ENCODE data around the gene C10orf62.

C10orf62 gene

DNA sequence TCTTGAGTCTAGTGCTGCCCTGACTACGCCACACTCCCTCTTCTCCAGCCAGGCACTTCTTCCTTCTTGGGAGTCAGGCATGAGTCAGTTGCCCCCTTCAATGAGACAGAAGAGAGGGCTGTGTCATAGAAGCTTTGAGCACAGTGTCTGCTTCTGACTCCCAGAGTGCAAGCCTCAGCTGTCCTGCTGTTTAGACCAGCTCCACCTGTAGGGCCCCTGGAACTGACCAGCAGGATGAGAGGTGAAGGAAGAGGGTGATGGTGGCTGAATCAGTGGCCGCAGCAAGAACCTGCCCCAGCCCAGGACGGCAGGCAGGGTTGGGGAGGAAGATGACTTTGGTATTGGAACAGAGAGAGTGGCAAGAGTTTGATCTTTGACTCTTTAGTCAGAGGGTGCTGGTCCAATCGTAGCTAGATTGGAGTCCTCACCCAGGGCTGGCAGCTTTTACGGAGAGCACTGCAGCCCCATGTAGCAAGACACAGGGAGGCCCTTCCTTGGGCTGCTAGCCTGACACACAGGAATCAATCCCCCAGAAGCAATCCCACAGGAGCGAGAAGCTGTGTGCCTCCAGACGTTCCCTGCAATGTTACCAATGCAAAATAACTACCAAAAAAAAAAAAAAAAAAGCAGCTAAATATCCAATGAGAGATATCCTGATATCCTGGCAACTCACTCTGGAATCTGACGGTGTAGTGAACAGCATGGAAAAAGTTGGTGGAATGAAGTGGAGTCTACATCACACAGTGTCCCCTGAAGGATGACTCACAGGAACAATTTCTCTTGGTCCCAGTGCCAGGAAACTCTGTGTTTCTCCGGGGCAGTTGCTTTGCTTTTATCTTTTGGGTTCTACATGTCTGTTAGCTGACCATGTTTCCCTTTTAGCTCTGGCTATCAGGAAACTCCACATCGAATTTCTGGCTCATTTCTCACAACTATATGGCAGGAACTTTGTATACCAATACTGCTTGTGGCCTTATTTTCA is 6.9 kb downstream of the C10orf62 start:
- Histone ChIP-seq H2BK5ac (ENCODE audit: low read length) (no peak overlapping the region), H2AFZ (ENCODE audit: low read length) (peak overlapping the region; percentile 75), H3K4me2 (ENCODE audit: insufficient read depth, low read length, poor library complexity, severe bottlenecking) (no peak overlapping the region), H3K79me1 (ENCODE audit: low read depth, low read length) (no peaks in the 10 kb centered on the region), H3K23ac (ENCODE audit: low read depth, low read length, poor library complexity) (no peak overlapping the region), H3K36me3 (replicated peaks in 1 of 2; ENCODE audit: control insufficient read depth in 2 of 2, insufficient read depth in 2 of 2, low read length in 2 of 2) (no peaks in the 10 kb centered on the region), H3K4ac (ENCODE audit: low read length) (no peak overlapping the region), H4K91ac (ENCODE audit: low read depth, low read length, poor library complexity) (no peak overlapping the region), H4K8ac (ENCODE audit: low read depth, low read length) (no peak overlapping the region), H2BK15ac (ENCODE audit: low read length) (no peak overlapping the region), H3K9me3 (replicated peaks in 1 of 2; ENCODE audit: control insufficient read depth in 2 of 2, insufficient read depth in 1 of 2, low read depth in 1 of 2, low read length in 2 of 2) (no peaks in the 10 kb centered on the region), H3K18ac (ENCODE audit: low read length) (no peak overlapping the region), H3K27ac (replicated peaks; ENCODE audit: low read length) (no peak overlapping the region), H3K27me3 (ENCODE audit: control insufficient read depth in 3 of 3, insufficient read depth in 3 of 3, low read depth in 1 of 3, low read length in 3 of 3) (no peaks in the 10 kb centered on the region), H3K9ac (ENCODE audit: low read depth, low read length, poor library complexity) (no peak overlapping the region), H2AK5ac (ENCODE audit: low read depth, low read length) (no peak overlapping the region), H2BK120ac (ENCODE audit: low read depth, low read length) (no peak overlapping the region), H3K4me3 (ENCODE audit: low read length in 2 of 2) (no peak overlapping the region), H3K4me1 (ENCODE audit: control insufficient read depth in 2 of 2, insufficient read depth in 1 of 2, low read depth in 1 of 2, low read length in 2 of 2) (peaks cover 2 to 3% of the 10 kb centered on the region in 2 donors), H2BK12ac (ENCODE audit: low read length) (peak overlapping the region; percentile 24), H3K14ac (ENCODE audit: low read length) (no peak overlapping the region)
- DNase-seq (ENCODE audit: low spot score): no peak
- WGBS, 2 donors (ENCODE audit: extremely low coverage in 2 of 2, insufficient read length in 2 of 2, insufficient replicate concordance in 1 of 2): no CpG with 5 or more reads among the region's 10 CpGs

DNA sequence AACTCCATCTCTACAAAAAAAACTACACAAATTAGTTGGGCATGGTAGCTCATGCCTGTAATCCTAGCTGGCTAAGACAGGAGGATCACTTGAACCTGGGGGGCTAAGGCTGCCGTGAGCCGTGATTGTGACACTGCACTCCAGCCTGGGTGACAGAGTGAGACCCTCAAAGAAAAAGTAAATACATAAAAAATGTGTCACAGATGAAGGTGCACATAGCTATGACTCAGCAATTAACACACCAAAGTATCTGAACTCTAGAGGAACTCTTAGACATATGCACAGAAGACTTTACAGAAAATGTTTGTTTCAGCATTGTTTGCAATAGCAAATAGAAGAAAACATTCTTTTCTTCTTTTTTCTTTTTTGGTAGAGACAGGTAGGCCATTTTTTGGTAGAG is 8.3 kb downstream of the C10orf62 start:
- Histone ChIP-seq H3K27me3 (ENCODE audit: control insufficient read depth in 3 of 3, insufficient read depth in 3 of 3, low read depth in 1 of 3, low read length in 3 of 3) (no peaks in the 10 kb centered on the region), H4K91ac (ENCODE audit: low read depth, low read length, poor library complexity) (no peak overlapping the region), H2BK15ac (ENCODE audit: low read length) (no peak overlapping the region), H3K18ac (ENCODE audit: low read length) (no peak overlapping the region), H4K8ac (ENCODE audit: low read depth, low read length) (no peak overlapping the region), H3K14ac (ENCODE audit: low read length) (no peak overlapping the region), H3K23ac (ENCODE audit: low read depth, low read length, poor library complexity) (no peak overlapping the region), H3K9me3 (replicated peaks in 1 of 2; ENCODE audit: control insufficient read depth in 2 of 2, insufficient read depth in 1 of 2, low read depth in 1 of 2, low read length in 2 of 2) (no peaks in the 10 kb centered on the region), H3K36me3 (replicated peaks in 1 of 2; ENCODE audit: control insufficient read depth in 2 of 2, insufficient read depth in 2 of 2, low read length in 2 of 2) (no peaks in the 10 kb centered on the region), H2BK12ac (ENCODE audit: low read length) (no peak overlapping the region), H3K4me1 (ENCODE audit: control insufficient read depth in 2 of 2, insufficient read depth in 1 of 2, low read depth in 1 of 2, low read length in 2 of 2) (peaks cover 2 to 5% of the 10 kb centered on the region in 2 donors), H2AK5ac (ENCODE audit: low read depth, low read length) (no peak overlapping the region), H3K4me2 (ENCODE audit: insufficient read depth, low read length, poor library complexity, severe bottlenecking) (no peak overlapping the region), H3K79me1 (ENCODE audit: low read depth, low read length) (no peaks in the 10 kb centered on the region), H3K9ac (ENCODE audit: low read depth, low read length, poor library complexity) (no peak overlapping the region), H2AFZ (ENCODE audit: low read length) (no peak overlapping the region), H3K27ac (replicated peaks; ENCODE audit: low read length) (no peak overlapping the region), H3K4ac (ENCODE audit: low read length) (no peak overlapping the region), H3K4me3 (ENCODE audit: low read length in 2 of 2) (no peak overlapping the region), H2BK120ac (ENCODE audit: low read depth, low read length) (no peak overlapping the region), H2BK5ac (ENCODE audit: low read length) (no peak overlapping the region)
- no peak for DNase-seq (ENCODE audit: low spot score)
- WGBS, 2 donors (ENCODE audit: extremely low coverage in 2 of 2, insufficient read length in 2 of 2, insufficient replicate concordance in 1 of 2): no CpG with 5 or more reads among the region's 2 CpGs

DNA sequence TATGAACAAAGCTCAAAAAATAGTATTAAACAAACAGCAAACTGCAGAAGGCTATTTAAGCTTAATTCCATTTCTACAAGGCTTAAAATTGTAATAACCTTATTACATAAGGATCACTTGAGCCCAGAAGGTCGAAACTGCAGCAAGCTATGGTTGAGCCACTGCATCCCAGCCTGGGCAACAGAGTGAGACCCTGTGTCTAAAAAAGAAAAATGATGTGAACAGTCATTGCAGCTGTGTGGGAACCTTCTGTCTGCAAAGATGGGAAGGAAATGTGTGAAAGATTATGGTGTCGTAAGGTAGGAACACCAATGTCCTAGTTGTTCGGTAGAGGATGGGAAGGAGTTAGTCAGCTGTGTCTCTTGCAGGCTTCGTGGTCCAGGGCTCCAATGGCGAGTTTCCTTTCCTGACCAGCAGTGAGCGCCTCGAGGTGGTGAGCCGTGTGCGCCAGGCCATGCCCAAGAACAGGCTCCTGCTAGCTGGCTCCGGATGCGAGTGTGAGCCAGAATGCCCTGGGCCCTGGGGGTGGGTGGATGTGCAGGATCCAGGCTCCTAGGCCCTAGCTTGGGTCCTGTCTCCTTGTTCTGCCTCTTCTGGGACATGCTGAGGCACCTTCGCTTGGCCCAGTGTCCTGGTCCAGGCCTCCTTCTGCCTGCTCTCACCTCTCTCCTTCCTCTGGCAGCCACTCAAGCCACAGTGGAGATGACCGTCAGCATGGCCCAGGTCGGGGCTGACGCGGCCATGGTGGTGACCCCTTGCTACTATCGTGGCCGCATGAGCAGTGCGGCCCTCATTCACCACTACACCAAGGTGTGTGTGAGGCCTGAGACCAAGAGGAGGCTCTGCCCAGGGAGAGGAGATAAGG is 9.1 kb downstream of the C10orf62 start:
- peak overlapping the region; percentile 10 for H3K4ac ChIP-seq (ENCODE audit: low read length)
- H3K9ac ChIP-seq (ENCODE audit: low read depth, low read length, poor library complexity): no peak overlapping the region
- no peak overlapping the region for H4K91ac ChIP-seq (ENCODE audit: low read depth, low read length, poor library complexity)
- H2AFZ ChIP-seq (ENCODE audit: low read length): no peak overlapping the region
- no peak overlapping the region for H2BK12ac ChIP-seq (ENCODE audit: low read length)
- H3K4me1 ChIP-seq (ENCODE audit: control insufficient read depth in 2 of 2, insufficient read depth in 1 of 2, low read depth in 1 of 2, low read length in 2 of 2): peaks cover 2 to 5% of the 10 kb centered on the region in 2 donors
- H3K36me3 ChIP-seq (replicated peaks in 1 of 2; ENCODE audit: control insufficient read depth in 2 of 2, insufficient read depth in 2 of 2, low read length in 2 of 2): no peaks in the 10 kb centered on the region
- no peak overlapping the region for H2AK5ac ChIP-seq (ENCODE audit: low read depth, low read length)
- DNase-seq (ENCODE audit: low spot score): no peak
- H2BK15ac ChIP-seq (ENCODE audit: low read length): no peak overlapping the region
- H2BK5ac ChIP-seq (ENCODE audit: low read length): no peak overlapping the region
- WGBS, 2 donors (ENCODE audit: extremely low coverage in 2 of 2, insufficient read length in 2 of 2, insufficient replicate concordance in 1 of 2): no CpG with 5 or more reads among the region's 19 CpGs
- no peak overlapping the region for H3K23ac ChIP-seq (ENCODE audit: low read depth, low read length, poor library complexity)
- H4K8ac ChIP-seq (ENCODE audit: low read depth, low read length): no peak overlapping the region
- no peaks in the 10 kb centered on the region for H3K27me3 ChIP-seq (ENCODE audit: control insufficient read depth in 3 of 3, insufficient read depth in 3 of 3, low read depth in 1 of 3, low read length in 3 of 3)
- no peaks in the 10 kb centered on the region for H3K79me1 ChIP-seq (ENCODE audit: low read depth, low read length)
- peak overlapping the region; percentile 7 for H3K18ac ChIP-seq (ENCODE audit: low read length)
- no peak overlapping the region for H3K14ac ChIP-seq (ENCODE audit: low read length)
- no peak overlapping the region for H3K4me3 ChIP-seq (ENCODE audit: low read length in 2 of 2)
- no peak overlapping the region for H2BK120ac ChIP-seq (ENCODE audit: low read depth, low read length)
- no peak overlapping the region for H3K27ac ChIP-seq (replicated peaks; ENCODE audit: low read length)
- H3K9me3 ChIP-seq (replicated peaks in 1 of 2; ENCODE audit: control insufficient read depth in 2 of 2, insufficient read depth in 1 of 2, low read depth in 1 of 2, low read length in 2 of 2): no peaks in the 10 kb centered on the region
- no peak overlapping the region for H3K4me2 ChIP-seq (ENCODE audit: insufficient read depth, low read length, poor library complexity, severe bottlenecking)

DNA sequence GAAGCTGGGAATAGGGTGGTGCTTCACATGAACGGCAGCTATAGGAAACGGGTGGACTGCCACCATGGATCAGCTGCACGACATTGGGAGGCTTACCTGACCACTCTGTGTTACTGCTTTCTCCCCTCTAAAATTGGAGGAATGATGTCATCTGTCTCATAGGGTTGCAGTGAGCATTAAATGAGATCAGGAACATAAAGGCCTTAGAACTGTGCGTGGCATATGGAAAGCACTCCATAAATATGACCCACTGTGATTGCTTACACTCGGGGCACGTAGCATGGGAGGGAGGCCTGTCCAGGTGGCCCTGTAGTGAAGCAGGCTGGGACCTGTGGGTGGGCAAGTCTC is 9.7 kb downstream of the C10orf62 start:
- Histone ChIP-seq H2AK5ac (ENCODE audit: low read depth, low read length) (no peak overlapping the region), H3K4me3 (ENCODE audit: low read length in 2 of 2) (no peak overlapping the region), H4K91ac (ENCODE audit: low read depth, low read length, poor library complexity) (no peak overlapping the region), H2AFZ (ENCODE audit: low read length) (no peak overlapping the region), H3K14ac (ENCODE audit: low read length) (no peak overlapping the region), H3K9ac (ENCODE audit: low read depth, low read length, poor library complexity) (no peak overlapping the region), H2BK5ac (ENCODE audit: low read length) (no peak overlapping the region), H3K9me3 (replicated peaks in 1 of 2; ENCODE audit: control insufficient read depth in 2 of 2, insufficient read depth in 1 of 2, low read depth in 1 of 2, low read length in 2 of 2) (no peaks in the 10 kb centered on the region), H3K23ac (ENCODE audit: low read depth, low read length, poor library complexity) (no peak overlapping the region), H3K79me1 (ENCODE audit: low read depth, low read length) (no peaks in the 10 kb centered on the region), H2BK120ac (ENCODE audit: low read depth, low read length) (no peak overlapping the region), H3K4ac (ENCODE audit: low read length) (peak overlapping the region; percentile 10), H2BK15ac (ENCODE audit: low read length) (no peak overlapping the region), H3K4me1 (ENCODE audit: control insufficient read depth in 2 of 2, insufficient read depth in 1 of 2, low read depth in 1 of 2, low read length in 2 of 2) (peaks cover 2 to 5% of the 10 kb centered on the region in 2 donors), H3K18ac (ENCODE audit: low read length) (no peak overlapping the region), H3K36me3 (replicated peaks in 1 of 2; ENCODE audit: control insufficient read depth in 2 of 2, insufficient read depth in 2 of 2, low read length in 2 of 2) (no peaks in the 10 kb centered on the region), H3K27ac (replicated peaks; ENCODE audit: low read length) (no peak overlapping the region), H3K27me3 (ENCODE audit: control insufficient read depth in 3 of 3, insufficient read depth in 3 of 3, low read depth in 1 of 3, low read length in 3 of 3) (no peaks in the 10 kb centered on the region), H4K8ac (ENCODE audit: low read depth, low read length) (peak overlapping the region; percentile 48), H2BK12ac (ENCODE audit: low read length) (no peak overlapping the region), H3K4me2 (ENCODE audit: insufficient read depth, low read length, poor library complexity, severe bottlenecking) (no peak overlapping the region)
- no CpG with 5 or more reads among the region's 6 CpGs for WGBS, 2 donors (ENCODE audit: extremely low coverage in 2 of 2, insufficient read length in 2 of 2, insufficient replicate concordance in 1 of 2)
- DNase-seq (ENCODE audit: low spot score): no peak
